HG03439 (cell line): ENCODE data around the gene GSC.
"Not testable (repeated sequence)": the region's sequence is repeated elsewhere in the genome, so short reads cannot be mapped to it uniquely, and the experiment has no call there.

Experiments used
- ATAC-seq: cut with Tn5 transposase; IDR thresholded peaks from one replicate; pipeline ENCODE4 v1.9.1; 2021; ENCODE audit warnings: mild to moderate bottlenecking, moderate library complexity; ENCODE audit not compliant: unreplicated experiment

Gene GSC

GRCh38 chr14:94747739-94748138 lies 22.2 kb downstream of the GSC start:
- no peak for ATAC-seq

- ATAC-seq: not testable (repeated sequence)
Observed at GRCh38 chr14:94747153-94747552, 22.8 kb downstream of the GSC start.

- ATAC-seq: no peak
Observed at GRCh38 chr14:94746131-94746530, 23.8 kb downstream of the GSC start.

GRCh38 chr14:94738751-94739150 lies 31.2 kb downstream of the GSC start:
- no peak for ATAC-seq

GRCh38 chr14:94738097-94738496 lies 31.8 kb downstream of the GSC start:
- no peak for ATAC-seq

- no peak for ATAC-seq
Observed at GRCh38 chr14:94728950-94729349, 41.0 kb downstream of the GSC start.

- not testable (repeated sequence) for ATAC-seq
Observed at GRCh38 chr14:94728440-94728839, 41.5 kb downstream of the GSC start.

- ATAC-seq: not testable (repeated sequence)
Observed at GRCh38 chr14:94726649-94727048, 43.3 kb downstream of the GSC start.

GRCh38 chr14:94724993-94725392 lies 44.9 kb downstream of the GSC start:
- ATAC-seq: no peak

GRCh38 chr14:94722397-94722796 lies 47.5 kb downstream of the GSC start:
- ATAC-seq: no peak
